CD4-positive, alpha-beta T cell treated with Interleukin-2 at 100 ng/mL for 4 hours (primary cell): Measurements from ENCODE around the gene PAPOLB.
A peak's percentile ranks its signal among the peaks of the same experiment; 100 is the strongest.
"Not testable (repeated sequence)": the region's sequence is repeated elsewhere in the genome, so short reads cannot be mapped to it uniquely, and the experiment has no call there.

Source experiments
- DNase-seq: peaks from one replicate; pipeline ENCODE4 v3.0.0-alpha.2; 2020; ENCODE audit warnings: low spot score

Gene PAPOLB

DNA sequence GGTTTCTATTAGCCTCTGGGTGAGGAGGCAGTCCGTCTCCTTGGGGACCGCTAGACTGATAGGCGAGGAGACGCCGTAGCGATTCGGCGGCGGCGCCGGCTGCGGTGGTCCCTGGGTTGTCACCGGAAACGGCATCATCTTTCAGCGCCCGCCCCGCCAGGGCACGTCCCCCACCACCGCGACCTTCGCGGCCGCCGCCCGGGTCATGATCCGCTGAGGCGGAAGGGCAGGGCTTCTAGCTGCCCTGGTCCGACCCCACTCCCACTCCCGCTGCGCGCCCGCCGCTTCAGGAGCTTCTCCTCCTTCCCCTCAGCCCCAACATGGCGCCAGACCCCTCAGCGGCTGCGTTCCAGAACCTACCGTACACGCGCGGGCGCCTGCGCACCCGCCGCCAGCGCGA lies at the start of gene PAPOLB:
Gene PAPOLB, minus strand, starts transcription at position 358 of the 400 bp plus-strand sequence. Its CDS starts 220 bp downstream, at position 138.
- no peak for DNase-seq

DNA sequence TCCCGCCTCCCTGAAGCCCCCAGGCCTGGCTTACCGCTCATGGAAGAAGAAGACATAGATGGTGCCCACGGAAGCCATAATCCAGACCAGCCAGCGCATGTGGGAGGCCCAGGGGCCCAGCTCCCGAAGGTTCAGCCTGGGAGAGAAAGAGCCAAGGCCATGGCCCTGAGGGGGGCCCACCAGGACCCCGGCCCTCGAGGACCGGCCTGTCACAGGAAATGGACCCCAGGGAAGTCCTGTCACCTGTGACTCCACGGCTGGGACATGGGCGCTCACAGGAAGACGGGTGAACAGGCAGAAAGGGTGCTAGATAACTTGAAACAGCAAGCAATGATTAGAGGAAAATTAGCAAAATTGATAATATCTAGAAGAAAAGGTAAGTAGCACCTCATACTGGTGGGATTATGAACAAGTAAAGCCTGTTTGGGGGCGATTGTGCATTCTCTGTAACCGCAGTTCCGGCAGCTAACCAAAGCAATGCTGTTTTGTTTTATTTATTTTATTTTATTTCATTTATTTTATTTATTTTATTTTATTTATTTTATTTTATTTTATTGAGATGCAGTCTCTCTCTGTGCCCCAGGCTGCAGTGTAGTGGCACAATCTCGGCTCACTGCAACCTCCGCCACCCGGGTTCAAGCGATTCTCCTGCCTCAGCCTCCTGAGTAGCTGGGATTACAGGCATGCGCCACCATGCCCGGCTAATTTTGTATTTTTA lies 49.4 kb upstream of the PAPOLB start:
- DNase-seq: no peak

DNA sequence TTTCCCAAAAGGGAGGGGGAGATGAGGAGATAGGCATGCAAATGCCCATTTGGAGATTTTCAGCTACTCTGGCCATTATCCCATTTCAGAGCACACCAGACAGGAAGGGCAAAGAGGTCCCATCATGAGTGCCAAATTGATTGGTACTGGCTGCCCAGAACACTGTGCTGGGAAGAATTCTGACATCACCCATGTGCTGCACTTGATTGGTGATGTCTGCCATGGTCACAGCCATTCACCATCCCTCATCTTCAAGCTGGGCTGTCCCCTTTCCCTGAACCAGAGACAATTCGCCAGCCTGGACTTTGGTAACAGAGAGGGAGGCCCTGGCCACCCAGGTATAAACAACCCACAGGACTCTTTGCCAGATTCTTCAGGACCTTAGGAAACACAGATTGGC lies 44.9 kb upstream of the PAPOLB start:
- no peak for DNase-seq

DNA sequence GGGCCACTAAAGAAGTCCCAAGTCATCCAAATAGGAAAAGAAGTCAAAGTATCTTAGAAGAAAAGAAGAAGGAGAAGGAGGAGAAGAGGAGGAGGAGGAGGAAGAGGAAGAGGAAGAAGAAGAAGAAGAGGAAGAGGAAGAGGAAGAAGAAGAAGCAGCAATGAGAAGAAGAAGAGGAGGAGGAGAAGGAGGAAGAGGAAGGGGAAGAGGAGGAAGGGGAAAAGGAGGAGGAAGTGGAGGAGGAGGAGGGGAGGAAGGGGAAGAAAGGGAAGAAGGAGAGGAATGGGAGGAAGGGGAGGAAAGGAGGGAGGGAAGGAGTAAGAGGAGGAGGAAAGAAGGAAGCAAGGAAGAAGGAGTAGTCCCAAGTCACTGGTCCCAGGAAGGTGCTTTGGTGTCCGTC lies 43.3 kb upstream of the PAPOLB start:
- DNase-seq: no peak

DNA sequence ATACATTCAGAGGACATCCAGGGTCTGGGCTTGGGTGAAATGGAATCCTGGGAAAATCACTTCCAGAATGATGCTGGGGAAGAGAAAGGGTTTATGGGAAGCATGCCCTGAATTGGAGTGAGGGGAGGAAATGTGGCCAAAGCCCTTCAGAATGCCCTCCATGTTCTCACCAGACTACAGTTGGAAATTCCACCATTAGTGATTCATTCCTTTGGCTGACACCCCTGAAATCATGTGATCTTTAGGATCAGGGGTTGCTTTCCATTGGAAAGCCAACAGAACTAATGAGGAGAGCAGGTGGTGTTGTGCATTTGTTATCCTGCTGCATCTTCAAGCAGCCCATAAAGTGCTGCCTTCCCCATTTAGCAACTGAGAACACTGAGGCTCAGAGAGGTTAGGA lies 42.5 kb upstream of the PAPOLB start:
- DNase-seq: no peak

DNA sequence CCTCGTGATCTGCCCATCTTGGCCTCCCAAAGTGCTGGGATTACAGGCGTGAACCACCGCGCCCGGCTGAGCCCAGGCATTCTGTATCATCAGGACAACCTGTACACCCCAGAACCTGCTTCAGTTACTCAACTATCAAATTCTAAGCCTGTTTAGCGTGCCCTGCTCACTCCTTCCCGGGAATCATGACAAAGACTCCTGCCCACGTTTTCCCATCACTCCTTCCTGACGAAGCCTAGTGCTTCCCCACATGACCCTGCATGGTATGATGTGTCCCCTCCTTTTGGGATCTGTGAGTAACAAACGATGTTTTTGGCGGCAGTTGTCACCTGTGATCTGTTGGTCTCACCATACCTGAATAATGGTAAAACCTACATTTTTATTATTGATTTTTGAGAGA lies 33.9 kb upstream of the PAPOLB start:
- no peak for DNase-seq

DNA sequence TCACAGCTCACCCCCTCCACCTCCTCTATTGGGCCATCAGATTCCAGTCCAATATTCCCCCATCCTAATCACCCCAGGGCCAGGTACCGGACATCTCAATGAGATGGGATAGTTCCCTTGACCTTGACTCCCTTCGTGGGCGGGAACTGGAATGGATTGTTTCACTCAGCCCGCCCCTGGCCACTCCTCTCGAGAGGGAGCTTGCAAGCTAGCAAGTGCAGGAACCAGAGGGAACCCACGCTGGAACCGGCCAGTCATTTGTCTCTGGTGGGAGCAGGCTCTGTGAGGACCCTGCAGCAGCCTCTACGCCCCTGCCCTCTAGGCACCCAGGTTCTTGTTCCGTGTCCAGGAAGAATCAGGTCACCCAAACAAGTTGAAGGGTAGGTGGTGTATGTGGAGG lies 32.7 kb upstream of the PAPOLB start:
- DNase-seq: no peak

DNA sequence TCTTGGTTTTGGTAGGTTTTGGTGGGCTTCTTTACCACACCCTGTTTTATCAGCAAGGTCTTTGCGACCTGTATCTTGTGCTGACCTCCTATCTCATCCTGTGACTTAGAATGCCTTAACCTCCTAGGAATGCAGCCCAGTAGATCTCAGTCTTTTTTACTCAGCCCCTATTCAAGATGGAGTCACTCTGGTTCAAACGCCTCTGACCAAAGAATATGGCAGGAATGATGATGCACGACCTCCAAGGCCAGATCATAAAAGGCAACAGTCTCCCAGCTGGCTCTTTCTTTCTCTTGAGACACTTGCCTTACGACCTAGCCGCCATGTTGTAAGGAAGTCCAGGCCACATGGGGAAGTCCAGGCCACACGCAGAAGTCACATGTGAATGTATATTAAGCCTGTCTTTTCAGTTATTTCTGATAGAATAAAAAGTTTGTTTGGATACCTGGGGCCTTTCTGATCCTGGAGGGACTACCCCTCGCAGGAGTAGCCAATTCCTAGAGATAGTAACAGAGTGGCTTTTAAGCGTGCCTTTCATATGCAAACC lies 32.2 kb upstream of the PAPOLB start:
- DNase-seq: no peak

DNA sequence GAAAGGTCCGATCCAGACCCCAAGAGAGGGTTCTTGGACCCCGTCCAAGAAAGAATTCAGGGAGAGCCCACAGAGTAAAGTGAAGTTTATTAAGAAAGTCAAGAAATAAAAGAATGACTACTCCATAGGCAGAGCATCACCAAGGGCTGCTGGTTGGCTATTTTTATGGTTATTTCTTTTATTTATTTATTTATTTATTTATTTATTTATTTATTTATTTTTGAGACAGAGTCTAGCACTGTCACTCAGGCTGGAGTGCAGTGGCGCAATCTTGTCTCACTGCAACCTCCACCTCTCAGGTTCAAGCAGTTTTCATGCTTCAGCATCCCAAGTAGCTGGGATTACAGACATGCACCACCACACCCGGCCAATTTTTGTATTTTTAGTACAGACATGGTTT lies 31.4 kb upstream of the PAPOLB start:
- not testable (repeated sequence) for DNase-seq

DNA sequence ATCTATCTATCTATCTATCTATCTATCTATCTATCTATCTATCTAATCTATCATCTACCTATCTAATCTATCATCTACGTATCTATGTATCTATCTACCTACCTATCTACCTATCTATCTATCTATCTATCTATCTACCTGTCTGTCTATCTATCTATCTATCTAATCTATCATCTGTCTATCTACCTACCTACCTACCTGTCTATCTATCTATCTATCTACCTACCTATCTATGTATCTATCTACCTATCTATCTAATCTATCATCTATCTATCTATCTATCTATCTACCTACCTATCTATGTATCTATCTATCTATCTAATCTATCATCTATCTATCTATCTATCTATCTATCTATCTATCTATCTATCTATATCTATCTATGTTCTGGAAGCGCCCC lies 29.7 kb upstream of the PAPOLB start:
- DNase-seq: not testable (repeated sequence)

DNA sequence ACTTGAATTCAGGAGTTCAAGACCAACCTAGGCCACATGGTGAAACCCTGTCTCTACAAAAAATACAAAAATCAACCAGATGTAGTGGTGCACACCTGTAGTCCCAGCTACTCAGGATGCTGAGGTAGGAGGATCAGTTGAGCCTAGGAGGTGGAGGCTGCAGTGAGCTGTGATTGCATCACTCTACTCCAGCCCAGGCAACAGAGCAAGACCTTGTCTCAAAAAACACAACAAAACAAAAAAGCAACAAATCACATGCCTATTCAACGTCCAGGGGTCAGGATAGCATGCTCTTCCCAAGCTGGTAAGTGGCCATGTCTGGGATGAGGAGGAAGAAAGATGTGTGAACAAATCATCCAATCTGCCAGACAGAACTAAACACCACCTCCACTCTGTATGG lies 27.9 kb upstream of the PAPOLB start:
- no peak for DNase-seq

DNA sequence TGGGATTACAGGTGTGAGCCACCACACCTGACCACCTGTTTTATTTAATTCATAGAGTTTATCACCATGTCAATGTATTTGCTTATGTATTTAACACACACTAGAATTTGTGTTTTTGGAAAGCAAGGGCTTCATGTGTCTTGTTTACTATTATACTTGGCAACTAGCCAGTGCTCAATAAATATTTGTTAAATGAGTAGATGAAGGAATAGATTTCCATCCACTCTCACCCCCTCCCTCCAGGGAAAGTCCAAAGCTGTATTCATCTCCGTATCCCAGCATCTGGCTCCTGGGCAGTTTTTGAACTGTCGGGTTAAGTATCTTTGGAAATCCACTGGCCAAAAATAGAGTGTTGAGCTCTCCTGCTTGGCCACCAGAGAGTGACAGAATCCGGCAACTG lies 26.3 kb upstream of the PAPOLB start:
- no peak for DNase-seq

DNA sequence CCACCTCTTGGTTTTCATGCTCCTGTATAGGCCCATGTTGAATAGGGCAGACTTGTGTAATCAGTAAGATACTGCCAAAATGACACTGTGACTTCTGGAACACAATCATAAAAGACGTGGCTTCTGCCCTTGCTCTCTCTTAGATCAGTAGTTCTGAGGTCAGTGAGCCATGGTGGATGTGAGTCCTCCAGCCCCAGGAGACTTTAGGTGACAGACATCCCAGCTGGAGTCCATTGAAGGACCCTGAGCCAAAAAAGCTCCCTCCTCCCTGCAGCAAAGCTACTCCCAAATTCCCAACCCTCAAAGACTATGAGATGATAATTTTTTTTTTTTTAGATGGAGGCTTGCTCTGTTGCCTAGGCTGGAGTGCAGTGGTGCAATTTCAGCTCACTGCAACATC lies 24.8 kb upstream of the PAPOLB start:
- DNase-seq: no peak

DNA sequence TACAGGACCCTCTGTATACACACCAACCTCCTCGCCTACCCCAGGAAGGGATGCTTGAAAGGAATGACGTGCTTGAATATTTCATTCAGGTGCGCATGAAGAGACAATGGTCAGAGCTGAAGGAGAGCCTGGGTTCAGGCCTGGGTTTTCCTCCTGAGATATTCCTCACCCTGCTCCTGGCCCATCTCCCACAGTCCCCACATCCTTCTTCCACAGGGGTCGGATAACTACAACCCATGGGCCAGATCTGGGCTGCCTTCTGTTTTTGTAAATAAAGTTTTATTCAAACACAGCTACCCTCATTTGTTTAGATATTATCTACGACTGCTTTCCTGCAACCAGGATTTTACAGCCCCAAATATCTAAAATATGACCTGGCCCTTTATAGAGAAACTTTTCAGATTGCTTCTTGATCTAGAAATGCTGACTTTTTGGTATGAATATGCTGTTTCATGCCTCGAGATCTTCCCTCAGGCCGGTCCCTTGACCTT lies 23.5 kb upstream of the PAPOLB start:
- no peak for DNase-seq

DNA sequence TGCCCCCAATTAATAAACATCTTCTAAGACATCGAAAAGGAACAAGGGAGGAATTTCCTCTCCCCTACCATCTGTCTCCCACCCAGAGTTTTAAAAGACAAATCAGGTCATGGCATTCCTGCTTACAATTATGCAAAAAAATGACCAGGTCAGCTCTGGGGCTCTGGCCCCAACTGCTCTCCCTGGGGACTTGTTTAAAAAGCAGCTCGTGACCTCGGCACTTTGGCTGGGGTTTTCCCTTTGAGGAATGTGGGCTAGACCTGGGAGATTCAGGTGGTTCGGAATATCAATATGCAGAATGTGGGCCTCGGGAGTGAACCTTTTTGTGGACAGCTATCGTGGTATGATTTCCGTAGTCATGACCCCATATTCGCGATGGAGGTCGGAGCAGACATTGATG lies 22.3 kb upstream of the PAPOLB start:
- DNase-seq: no peak

DNA sequence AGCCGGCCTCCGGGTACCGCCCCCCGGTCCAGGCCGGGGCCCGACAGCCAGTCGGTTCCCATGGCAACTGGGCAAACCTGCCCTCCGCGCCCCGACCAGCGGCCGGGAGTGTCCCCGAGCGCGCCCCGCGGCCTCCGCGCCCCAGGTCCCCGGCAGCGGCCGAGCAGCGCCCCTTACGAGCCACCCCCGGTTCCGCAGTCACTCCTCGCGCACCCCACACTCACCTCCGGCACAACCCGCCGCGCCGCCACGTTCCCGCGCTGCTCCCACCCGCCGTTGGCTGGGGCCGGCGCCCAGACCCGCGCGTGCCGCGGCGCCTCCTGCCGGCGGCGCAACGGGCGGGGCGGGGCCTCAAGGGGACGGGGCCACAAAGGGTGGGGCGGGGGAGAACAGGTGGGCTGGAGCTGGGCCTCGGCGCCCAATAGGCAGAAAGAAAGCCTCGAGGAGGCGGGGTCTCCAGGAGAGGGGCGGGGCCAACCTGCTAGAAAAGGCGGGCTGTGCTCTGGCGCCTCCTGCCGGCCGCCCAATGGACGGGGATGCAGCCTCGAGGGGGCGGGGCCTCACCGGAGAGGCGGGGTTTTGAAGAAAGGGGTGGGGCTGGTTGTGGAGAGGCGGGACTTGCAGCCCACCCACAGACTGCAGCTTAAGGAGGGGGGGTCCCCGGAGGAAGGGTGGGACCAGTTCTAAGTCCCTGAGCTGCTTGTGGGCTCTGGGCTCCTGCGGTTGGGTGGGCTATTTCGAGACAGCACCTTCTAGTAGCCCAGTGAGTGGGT lies 21.7 kb upstream of the PAPOLB start, which contains the start of gene RADIL:
Gene RADIL, minus strand, starts transcription at position 345 of the 773 bp plus-strand sequence. CDS start 5,577 bp downstream, outside the sequence.
- peak; percentile 80 for DNase-seq

DNA sequence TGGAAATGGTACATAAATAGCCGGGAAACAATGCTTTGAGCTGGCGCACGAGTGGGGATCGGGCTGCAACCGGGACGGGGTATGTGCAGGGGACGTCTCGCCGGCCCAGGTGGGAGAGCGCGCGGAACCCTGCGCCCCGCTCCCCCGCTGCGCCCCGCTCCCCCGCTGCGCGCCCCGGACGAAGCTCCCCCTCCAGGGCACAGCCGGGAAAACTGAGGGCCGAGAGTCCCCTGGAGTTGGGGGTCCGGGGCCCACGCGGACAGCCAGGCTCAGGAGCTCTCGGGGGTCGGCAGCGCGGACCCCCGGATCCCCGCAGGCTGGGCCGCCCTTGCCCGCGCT lies 21.2 kb upstream of the PAPOLB start:
- DNase-seq: no peak

DNA sequence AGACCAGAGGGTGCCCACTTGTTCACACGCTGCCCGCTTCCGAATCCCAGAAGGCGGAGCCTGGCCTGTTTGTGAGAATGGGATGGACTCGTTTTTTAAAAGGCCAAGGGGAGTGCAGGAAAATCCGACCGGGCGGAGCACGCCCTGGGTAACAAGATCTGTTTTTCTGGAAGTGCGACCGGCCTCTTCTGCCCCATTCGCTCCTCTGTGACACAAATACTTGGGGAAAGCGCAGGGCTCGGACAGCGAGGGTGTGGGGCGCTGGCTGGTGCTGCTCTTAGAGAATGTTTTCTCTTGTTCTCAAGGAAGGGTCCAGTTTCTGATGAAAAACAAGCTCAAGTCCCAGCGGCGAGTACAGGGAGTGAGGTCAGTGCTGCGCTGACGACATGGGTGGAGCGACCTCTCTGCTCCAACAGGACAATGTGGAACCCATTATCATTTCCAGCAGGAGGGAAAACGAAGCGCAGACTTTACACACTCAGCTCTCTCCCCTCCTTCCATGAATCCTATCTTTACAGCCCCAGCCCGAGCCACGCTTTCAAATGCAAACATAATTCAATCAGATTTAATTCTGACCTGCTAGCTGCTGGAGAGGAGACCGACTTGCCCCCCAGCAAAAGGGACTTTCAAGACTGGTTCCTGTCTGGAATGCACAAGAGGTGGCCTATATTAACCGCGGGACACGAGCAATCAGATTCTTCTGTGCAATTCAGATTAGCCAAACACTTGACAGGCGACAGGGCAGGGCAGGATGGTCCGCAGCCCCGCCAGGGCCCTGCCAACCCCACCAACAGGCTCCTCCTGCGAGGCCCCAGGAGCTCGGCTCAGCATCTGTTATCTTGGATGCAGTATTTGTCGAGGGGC lies 20.6 kb upstream of the PAPOLB start:
- no peak for DNase-seq

DNA sequence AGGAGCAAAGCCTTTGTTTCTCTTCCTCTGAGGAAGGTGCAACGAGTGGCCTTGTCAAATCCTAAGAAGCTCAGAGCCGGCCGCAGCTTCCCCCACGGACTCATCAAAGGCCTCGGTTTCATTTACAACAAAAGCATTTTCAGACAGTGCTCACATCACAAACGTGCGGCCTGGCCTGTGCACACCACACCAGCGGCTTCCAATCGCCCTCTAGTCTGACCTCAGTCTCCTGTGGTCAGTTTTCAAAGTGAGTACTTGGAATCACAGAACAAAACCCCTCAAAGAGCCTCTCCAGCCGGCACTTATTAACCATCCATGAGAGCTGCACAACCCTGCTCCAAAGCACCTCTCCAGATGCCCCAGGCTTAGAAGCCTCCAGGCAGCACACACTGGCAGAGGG lies 18.4 kb upstream of the PAPOLB start:
- no peak for DNase-seq

DNA sequence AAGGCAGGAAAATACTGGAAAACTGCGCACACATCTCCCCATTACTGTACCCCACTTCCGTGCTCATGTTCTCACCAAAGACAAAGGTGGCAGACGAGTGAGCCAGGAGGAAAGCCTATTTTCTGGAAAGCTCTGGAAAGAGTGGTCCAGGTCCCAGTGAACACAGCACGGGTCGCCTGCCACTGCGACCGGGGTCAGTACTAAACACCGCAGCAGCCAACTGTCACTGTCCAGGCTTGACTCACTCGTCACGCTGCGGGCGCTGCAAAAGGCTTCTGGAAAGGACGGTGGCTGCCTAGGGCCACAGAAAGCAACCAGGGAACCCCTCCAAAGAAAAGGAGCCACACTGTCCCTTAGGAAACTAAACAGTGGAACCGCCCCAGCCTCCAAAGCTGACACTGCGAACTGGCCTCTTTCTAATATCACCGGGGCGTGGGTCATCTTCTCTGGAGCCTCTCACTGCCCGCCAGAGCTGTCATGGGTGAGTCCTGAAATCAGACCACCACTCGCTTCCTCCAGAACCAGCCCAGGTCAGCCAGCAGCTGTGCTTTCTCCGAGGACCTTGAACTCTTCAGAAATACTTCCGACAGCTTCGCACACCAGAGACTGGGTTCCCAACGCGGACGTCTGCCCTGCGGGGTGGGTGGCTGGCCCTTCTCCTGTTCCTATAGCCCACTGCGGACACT lies 17.7 kb upstream of the PAPOLB start:
- DNase-seq: no peak
